T-helper 2 cell treated with Interferon-gamma antibody and Interleukin-4, amounts not matched to agents 100 ng/mL and 5 ng/mL, for 36 hours (primary cell): ENCODE data around the gene SCRT2. TPM values are rescaled to one million over a fixed set of nuclear protein-coding genes. Genes with fewer than 3 reads are reported as not detected.

Experiments
- intact Hi-C: fragments of 100-400 bp; cut with micrococcal nuclease; formaldehyde crosslinking; loops from one replicate; pipeline ENCODE4 v1.15.1; 2023
- total RNA-seq: library from RNA; stranded (reverse); gene quantifications from 2 replicates; pipeline ENCODE4 v1.2.3, GENCODE V29; 2022

Gene SCRT2
- total RNA-seq, 1 donor from 2014 or later, result not detected

GRCh38 chr20:672963-673602, 2.5 kb downstream of the SCRT2 start:
- intact Hi-C loops, result no loop called here

- intact Hi-C loops, result no loop called here
Observed at GRCh38 chr20:671252-672030, 4.2 kb downstream of the SCRT2 start.

DNA sequence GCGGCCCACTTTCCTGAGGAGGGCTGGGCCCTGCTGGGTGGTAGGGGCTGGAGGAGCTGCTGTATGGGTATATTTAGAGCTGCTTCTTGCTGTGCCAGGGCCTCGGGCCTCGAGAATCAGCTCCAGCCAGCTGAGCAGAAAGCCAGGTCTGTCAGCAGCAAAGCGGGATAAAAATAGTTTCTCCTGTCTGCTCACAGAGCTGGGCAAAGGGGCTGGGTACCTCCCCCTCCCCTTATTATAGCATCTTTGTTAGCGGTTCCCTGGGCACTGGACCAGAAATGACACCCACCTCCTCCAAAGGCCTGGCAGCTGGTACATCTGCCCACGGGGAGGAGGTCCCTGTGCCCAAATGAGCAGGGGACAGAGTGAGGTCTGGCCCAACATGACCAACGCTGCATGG, 6.0 kb downstream of the SCRT2 start:
- intact Hi-C loops, result loop anchor here (5.0 kb wide), 1 partner anchor 107 kb away; no protein-coding TSS in a partner anchor

DNA sequence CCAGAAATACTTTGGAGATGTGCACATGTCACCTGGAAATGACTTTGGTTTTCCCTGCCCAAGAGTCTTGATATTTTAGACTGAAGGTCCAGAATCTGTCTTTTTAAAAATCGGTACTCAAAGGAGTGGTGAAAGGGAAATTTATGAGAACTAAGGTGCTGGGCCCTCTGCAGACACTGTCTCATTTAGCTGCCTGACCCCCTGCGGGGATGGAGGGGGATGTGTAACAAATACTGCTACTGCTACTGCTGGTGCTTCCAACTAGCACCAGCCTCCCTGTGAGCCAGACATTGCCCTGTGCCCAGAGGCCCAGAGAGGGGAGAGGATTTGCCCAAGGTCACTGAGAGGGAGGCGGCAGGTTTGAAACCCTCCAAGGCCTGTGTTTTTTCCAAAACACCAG, 7.0 kb downstream of the SCRT2 start:
- intact Hi-C loops, result loop anchor here (5.0 kb wide), 1 partner anchor 106 kb away; no protein-coding TSS in a partner anchor

- intact Hi-C loops, result loop anchor here (5.0 kb wide), 1 partner anchor 106 kb away; no protein-coding TSS in a partner anchor
Observed at GRCh38 chr20:668050-668449, 7.6 kb downstream of the SCRT2 start.

GRCh38 chr20:667351-668034, 8.1 kb downstream of the SCRT2 start:
- intact Hi-C loops, result loop anchor here (2.0 to 5.0 kb wide), 2 partner anchors 15 to 105 kb away; partner anchors contain the start of gene SRXN1

DNA sequence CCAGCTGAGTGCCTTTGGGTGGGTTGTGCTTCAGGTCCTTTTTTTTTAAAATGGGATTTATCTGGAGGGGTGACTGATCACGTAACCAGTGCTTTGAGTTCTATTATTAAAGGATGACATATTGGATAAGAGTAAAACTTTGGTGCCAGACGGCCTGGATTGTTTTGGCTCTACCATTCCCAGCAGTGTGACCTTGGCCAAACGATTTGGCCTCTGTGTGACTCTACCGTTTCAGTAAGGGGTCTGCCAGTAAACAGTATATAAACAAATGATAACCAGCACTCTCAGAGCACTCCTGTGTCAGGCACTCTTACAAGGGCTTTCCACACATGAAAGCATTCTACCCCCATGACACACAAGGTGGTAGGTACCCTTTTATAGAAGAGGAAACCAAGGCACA, 8.7 kb downstream of the SCRT2 start:
- intact Hi-C loops, result loop anchor here (2.0 to 5.0 kb wide), 2 partner anchors 14 to 105 kb away; partner anchors contain the start of gene SRXN1

- intact Hi-C loops, result loop anchor here (5.0 kb wide), 1 partner anchor 103 kb away; no protein-coding TSS in a partner anchor
Observed at GRCh38 chr20:665276-665675, 10.3 kb downstream of the SCRT2 start.

DNA sequence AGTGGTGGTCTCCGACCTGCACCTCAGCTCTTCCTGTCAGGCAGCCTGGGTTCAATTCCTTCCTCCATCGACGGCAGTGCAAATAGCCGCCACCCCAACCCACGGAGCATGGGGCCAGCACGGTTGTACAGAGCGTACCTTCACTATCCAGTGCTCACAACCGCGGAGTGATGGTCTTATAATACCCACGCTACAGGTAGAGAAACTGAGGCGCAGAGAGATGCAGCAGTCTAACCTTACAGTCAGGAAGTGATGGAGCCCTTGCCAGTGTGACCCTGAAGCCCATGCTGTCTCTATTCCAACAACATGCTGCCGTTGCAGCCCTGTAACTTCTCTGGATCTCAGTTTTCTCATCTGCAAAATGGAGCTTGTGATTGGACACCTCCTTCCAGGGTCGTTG, 11.0 kb downstream of the SCRT2 start:
- intact Hi-C loops, result no loop called here

DNA sequence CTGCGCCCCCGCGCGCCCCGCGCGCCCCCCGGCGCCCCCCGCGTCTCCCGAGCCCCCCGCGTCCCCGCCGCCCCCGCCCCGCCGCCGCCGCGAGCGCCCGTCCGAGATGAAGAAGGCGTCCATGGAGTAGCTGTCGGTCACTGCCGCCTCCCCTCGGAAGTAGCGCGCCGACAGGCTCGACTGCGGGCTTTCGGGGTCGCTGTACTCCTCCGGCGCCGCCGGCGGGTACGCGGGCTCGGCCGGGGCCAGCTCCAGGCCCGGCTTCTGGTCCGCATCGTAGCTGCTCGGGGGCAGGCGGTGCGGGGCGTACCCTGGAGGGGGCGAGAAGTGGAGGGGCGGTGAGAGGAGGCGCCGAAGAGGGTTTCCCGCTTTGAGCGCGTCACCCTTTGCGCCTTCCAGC, 11.5 kb downstream of the SCRT2 start:
- intact Hi-C loops, result no loop called here

DNA sequence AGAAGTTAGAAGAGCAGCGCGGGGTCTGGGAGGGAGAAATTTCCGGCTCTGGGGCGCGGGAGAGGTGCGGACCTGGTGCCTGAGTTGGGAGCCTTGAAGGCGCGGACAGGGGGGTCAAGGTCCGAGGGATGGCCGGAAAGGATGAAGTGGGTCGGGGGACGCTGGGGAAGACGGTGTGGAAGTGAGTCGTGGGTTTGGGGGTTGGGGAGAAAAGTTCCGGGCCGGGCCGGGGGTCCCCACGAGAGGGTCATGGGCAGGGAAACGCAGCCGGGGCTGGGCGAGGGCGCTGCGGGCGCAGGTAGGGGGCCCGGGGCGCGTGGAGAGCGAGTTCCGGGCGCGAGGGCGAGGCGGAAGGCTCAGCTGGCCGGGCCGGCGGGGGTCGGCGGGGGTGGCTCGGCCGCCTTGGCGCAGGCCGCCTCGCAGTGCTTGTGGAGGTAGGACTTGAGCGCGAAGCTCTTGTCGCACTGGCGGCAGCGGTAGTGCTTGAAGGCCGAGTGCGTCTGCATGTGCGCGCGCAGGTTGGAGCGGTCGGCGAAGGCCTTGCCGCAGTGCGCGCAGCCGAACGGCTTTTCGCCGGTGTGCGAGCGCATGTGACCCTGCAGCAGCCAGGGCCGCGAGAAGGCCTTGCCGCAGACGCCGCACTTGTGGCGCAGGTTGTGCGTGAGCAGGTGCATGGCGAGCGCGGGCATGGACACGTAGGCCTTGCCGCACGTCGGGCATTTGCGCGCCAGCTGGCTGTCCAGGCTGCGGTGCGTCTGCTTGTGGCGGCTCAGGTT, 12.1 kb downstream of the SCRT2 start:
- intact Hi-C loops, result no loop called here

GRCh38 chr20:662277-663192, 13.1 kb downstream of the SCRT2 start:
- intact Hi-C loops, result no loop called here

DNA sequence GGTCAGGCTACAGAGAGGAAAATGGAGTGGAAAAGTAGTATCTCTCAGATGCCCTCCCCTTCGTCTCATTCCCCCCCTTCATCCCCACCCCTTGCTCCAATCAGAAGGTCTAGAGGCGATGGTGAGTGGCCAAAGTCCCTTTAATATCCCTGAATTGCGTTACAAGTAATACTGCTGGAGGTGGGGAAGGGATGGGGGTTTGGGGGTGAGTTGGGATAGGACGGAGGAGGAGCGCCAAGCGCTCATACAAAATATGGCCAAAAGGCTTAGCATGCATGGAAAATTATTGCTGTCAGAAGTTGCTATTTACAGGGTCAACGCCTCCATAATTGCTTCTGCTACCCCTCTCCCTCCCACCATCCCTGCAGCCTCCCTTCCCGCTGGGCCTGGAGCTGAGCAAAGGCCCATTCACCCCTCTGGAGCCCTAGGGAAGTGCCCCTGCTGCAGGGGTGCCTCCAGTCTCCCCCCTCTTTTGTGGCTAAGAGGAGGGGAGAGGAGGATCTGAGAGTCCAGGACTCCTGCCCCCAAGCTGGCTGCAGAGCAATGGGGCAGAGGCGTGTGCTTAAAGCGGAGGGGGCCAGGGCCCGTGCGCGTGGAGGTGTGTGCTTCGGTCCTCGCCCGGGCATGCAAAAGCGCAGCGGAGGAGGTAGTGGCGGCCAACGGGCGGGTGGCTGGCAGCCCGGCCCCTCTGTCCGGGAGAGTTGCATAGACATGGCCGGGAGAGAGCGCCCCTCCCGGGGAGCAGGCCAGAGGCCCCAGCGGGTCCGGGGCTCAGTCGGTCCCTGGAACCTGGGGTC, 13.9 kb downstream of the SCRT2 start:
- intact Hi-C loops, result no loop called here

GRCh38 chr20:658731-659291, 16.8 kb downstream of the SCRT2 start:
- intact Hi-C loops, result no loop called here

DNA sequence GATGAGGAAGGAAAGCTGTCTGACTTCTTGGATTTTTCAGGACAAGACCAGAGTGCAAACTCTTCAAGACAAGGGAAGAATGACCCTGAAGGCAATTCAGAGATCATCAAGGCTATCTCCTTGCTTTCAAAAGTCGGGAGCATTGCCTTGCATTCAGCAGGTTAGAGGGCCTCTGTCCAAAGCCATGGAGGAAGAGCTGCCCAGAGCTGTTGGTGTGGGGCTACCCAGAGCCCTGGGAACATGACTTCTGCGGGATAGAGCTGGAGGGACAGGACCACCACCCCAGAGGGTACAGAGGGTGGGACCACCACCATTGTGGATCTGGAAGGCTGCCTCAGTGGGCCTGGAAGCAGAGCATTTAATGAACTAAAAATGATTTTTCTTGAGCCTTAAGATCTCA, 17.4 kb downstream of the SCRT2 start:
- intact Hi-C loops, result no loop called here

- intact Hi-C loops, result no loop called here
Observed at GRCh38 chr20:655726-656624, 19.6 kb downstream of the SCRT2 start.

- intact Hi-C loops, result no loop called here
Observed at GRCh38 chr20:654417-654750, 21.2 kb downstream of the SCRT2 start.
